K562 (cell line): ENCODE measurements around the gene CAPN10. TPM values are rescaled to one million over a fixed set of nuclear protein-coding genes. Genes with fewer than 3 reads are reported as not detected.

Source experiments
- ATAC-seq: fragments of 200-7000 bp; cut with Tn5 transposase; 3 replicates; pipeline ENCODE4 v1.9.1; 2020; ENCODE audit warnings: moderate library complexity
- BruUV-seq: library from RNA; stranded (reverse); fragments of 400-500 nt; replicated peaks from 2 replicates; lab custom pipeline; 2021; lab: Mats Ljungman, UMichigan
- CTCF ChIA-PET: fragments of 300-600 bp; formaldehyde crosslinking; extraction: SDS; loops from one replicate; lab custom pipeline; 2021; ENCODE audit warnings: low intra/inter-chr PET ratio; lab: Yijun Ruan, JAX
- POLR2A ChIA-PET: fragments of 300-600, 350-650 bp; sonication (Branson Sonifier 250); formaldehyde crosslinking; extraction: SDS; loops from one replicate; lab custom pipeline; 2021; ENCODE audit warnings: antibody characterized with exemption, inconsistent platforms; lab: Yijun Ruan, JAX
- DNase-seq, 4 experiments: peaks; one replicate each; pipeline versions ENCODE4 v3.0.0 to v3.0.0-alpha.2; 2011 to 2018; ENCODE audit warnings: low spot score in 3 of 4, mixed read lengths in 3 of 4; ENCODE audit errors: extremely low read depth in 1 of 4
- FAIRE-seq: peaks from 2 replicates; lab custom pipeline; 2011; peaks lifted over from hg19 to GRCh38; lab: Jason Lieb, UNC
- H2AFZ ChIP-seq: 2 replicates; pipeline ENCODE4 v1.6.0; 2011; ENCODE audit warnings: low read depth, low read length, control low read depth, inconsistent platforms
- H3K27ac ChIP-seq: fragments of 200-600 bp; 3 replicates; pipeline ENCODE4 v1.8.0; 2011; ENCODE audit warnings: low read depth, mild to moderate bottlenecking, control low read depth, inconsistent platforms, low read length, moderate library complexity, mixed read lengths; ENCODE audit errors: extremely low read depth
- H3K27me3 ChIP-seq, 2 experiments: fragments of 300-600 bp in 1 of 2; 2 replicates in 1 of 2; 3 replicates in 1 of 2; pipeline versions ENCODE4 v1.6.0 to v1.8.0; 2011; ENCODE audit warnings: inconsistent platforms in 2 of 2, low read length in 2 of 2, mild to moderate bottlenecking in 1 of 2, mixed read lengths in 1 of 2, moderate library complexity in 1 of 2; ENCODE audit not compliant: control insufficient read depth in 2 of 2, insufficient read depth in 2 of 2
- H3K36me3 ChIP-seq: fragments of 300-600 bp; 3 replicates; pipeline ENCODE4 v1.8.0; 2011; ENCODE audit warnings: mild to moderate bottlenecking, low read length, inconsistent platforms; ENCODE audit not compliant: control insufficient read depth, insufficient read depth
- H3K4me1 ChIP-seq, 2 experiments: fragments of 200-600 bp in 1 of 2; replicated peaks in 1 of 2; 2 replicates in 1 of 2; 3 replicates in 1 of 2; pipeline versions ENCODE4 v1.5.1 to v1.8.0; 2011; ENCODE audit warnings: inconsistent platforms in 2 of 2, low read length in 2 of 2, mild to moderate bottlenecking in 1 of 2, mixed read lengths in 1 of 2, moderate library complexity in 1 of 2; ENCODE audit not compliant: control insufficient read depth in 2 of 2, insufficient read depth in 2 of 2
- H3K4me2 ChIP-seq: 2 replicates; pipeline ENCODE4 v1.6.1; 2011; ENCODE audit warnings: low read length, control low read depth, inconsistent platforms, mixed read lengths; ENCODE audit not compliant: insufficient read depth
- H3K4me3 ChIP-seq: fragments of 200-600 bp; sonication (generic), shearing (Covaris generic); 2 replicates; pipeline ENCODE4 v1.5.1; 2016; ENCODE audit warnings: control low read depth, inconsistent platforms
- H3K79me2 ChIP-seq: fragments of 200-600 bp; 3 replicates; pipeline ENCODE4 v1.8.0; 2011; ENCODE audit warnings: low read length, inconsistent platforms; ENCODE audit not compliant: control insufficient read depth, insufficient read depth
- H3K9ac ChIP-seq, 2 experiments: 2 replicates each; pipeline versions ENCODE4 v1.6.0 to v1.6.1; 2011; ENCODE audit warnings: low read depth in 2 of 2, low read length in 2 of 2, control low read depth in 1 of 2, inconsistent platforms in 1 of 2, mild to moderate bottlenecking in 1 of 2, mixed read lengths in 1 of 2; ENCODE audit not compliant: insufficient read depth in 1 of 2
- H3K9me1 ChIP-seq: one replicate; pipeline ENCODE4 v1.6.0; 2011; ENCODE audit warnings: inconsistent platforms, mild to moderate bottlenecking, low read length, moderate library complexity; ENCODE audit not compliant: control insufficient read depth, insufficient read depth
- H3K9me3 ChIP-seq: replicated peaks from 2 replicates; pipeline ENCODE4 v1.5.1; 2011; ENCODE audit warnings: low read depth, low read length, inconsistent platforms; ENCODE audit not compliant: control insufficient read depth, insufficient read depth
- H4K20me1 ChIP-seq: replicated peaks from 2 replicates; pipeline ENCODE4 v1.6.1; 2011; ENCODE audit warnings: low read length, inconsistent platforms, mixed read lengths; ENCODE audit not compliant: control insufficient read depth, insufficient read depth
- BRF2 ChIP-seq: IDR thresholded peaks from 3 replicates; pipeline ENCODE4 v1.6.1; 2011; ENCODE audit warnings: borderline replicate concordance, mild to moderate bottlenecking; ENCODE audit not compliant: insufficient read length, insufficient read depth
- EZH2 ChIP-seq: IDR thresholded peaks from 2 replicates; pipeline ENCODE4 v1.6.1; 2012; ENCODE audit warnings: low read depth, mild to moderate bottlenecking, inconsistent platforms, low read length, borderline replicate concordance
- ZNF253 ChIP-seq: fragments of 250-450 bp; sonication (Bioruptor Pico); conservative IDR thresholded peaks from 2 replicates; pipeline ENCODE4 v1.6.1; 2021; ENCODE audit warnings: mild to moderate bottlenecking
- ZNF311 ChIP-seq: fragments of 250-450 bp; sonication (Bioruptor Pico); IDR thresholded peaks from 2 replicates; pipeline ENCODE4 v1.4.0; 2020; ENCODE audit warnings: mild to moderate bottlenecking, moderate library complexity
- ZNF79 ChIP-seq: fragments of 250-450 bp; sonication (Bioruptor Pico); IDR thresholded peaks from 2 replicates; pipeline ENCODE4 v1.4.0; 2020; ENCODE audit warnings: low read depth, mild to moderate bottlenecking, moderate library complexity
- WGBS: fragments of 100-300 bp; shearing (Covaris generic); methylation state at CpG from one replicate; pipeline ENCODE4 v1.1.6; 2016; ENCODE audit warnings: low coverage, mixed read lengths; ENCODE audit not compliant: insufficient coverage; ENCODE audit errors: missing lambda C conversion rate; 5-methylcytosine and 5-hydroxymethylcytosine counted together
- in situ Hi-C: fragments of 300-500 bp; cut with MboI; formaldehyde crosslinking; loops from 4 replicates; pipeline ENCODE4 v1.15.0; 2018; ENCODE audit warnings: inconsistent platforms, mixed read lengths
- intact Hi-C: fragments of 100-400 bp; cut with micrococcal nuclease; formaldehyde crosslinking; loops from 2 replicates; pipeline ENCODE4 v1.14.2; 2022
- polyA plus RNA-seq, 8 experiments: library from polyadenylated mRNA; depleted of rRNA in 4 of 8; stranded (reverse) in 5 of 8; unstranded in 3 of 8; fragments of >200 nt; fragmentation: Nextera tagmentation in 2 of 8; fragmentation: Illumina TruSeq in 1 of 8; extraction: Ambion mirVana in 2 of 8; extraction: Trizol in 1 of 8; gene quantifications; 2 replicates each; pipeline versions ENCODE4 v1.2.1 to v1.2.3, GENCODE V29; 2011 to 2014; ENCODE audit warnings: inconsistent platforms in 1 of 8, missing spikeins in 1 of 8
- total RNA-seq, 7 experiments: library from RNA; depleted of rRNA in 6 of 7; stranded (reverse); fragments of >200 nt in 6 of 7; fragmentation: Illumina TruSeq in 2 of 7; extraction: Trizol in 2 of 7; gene quantifications; 2 replicates each; pipeline versions ENCODE4 v1.2.1 to v1.2.3, GENCODE V29; 2011 to 2021; ENCODE audit warnings: low replicate concordance in 1 of 7
- TF ChIP-seq, protein P1 (sequence below): fragments of 450-650 bp; IDR thresholded peaks from 2 replicates; pipeline ENCODE4 v1.6.1; 2017; ENCODE audit warnings: antibody characterized with exemption, mild to moderate bottlenecking
- TF ChIP-seq, protein P2 (sequence below), 2 experiments: fragments of 450-650 bp in 1 of 2; sonication (generic) in 1 of 2; formaldehyde crosslinking; conservative IDR thresholded peaks; 2 replicates each; pipeline versions ENCODE4 v1.4.0 to v1.8.1; 2020 to 2022; ENCODE audit warnings: mild to moderate bottlenecking in 1 of 2, missing genetic modification reagents in 1 of 2

Gene CAPN10
- total and polyA plus RNA-seq, 9 of the 15 experiments (the other 6 are each of a cell fraction or from before 2014, with no cell fraction given): 0.08 to 26.1 (median 8.4) TPM

DNA sequence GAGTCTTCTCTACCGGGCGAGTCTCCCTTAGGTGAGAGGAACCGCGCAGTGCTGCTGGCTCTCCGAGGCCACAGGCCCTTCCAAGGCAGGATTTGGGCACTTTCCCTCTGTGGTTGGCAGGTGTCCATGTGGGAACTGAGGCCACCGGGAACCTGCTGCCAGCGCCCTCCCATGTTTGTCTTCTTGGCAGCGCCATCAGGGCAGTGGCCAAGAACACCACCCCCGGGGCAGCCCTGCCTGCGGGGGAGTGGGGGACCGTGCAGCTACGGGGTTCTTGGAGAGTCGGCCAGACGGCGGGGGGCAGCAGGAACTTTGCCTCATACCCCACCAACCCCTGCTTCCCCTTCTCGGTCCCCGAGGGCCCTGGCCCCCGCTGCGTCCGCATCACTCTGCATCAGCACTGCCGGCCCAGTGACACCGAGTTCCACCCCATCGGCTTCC, 10.0 kb downstream of the CAPN10 start:
- Histone ChIP-seq H3K4me2 (no peak overlapping the region), H3K4me3 (no peak overlapping the region)
- intact Hi-C loops: no loop called here

More for the DNA sequence above, 10.0 kb downstream of the CAPN10 start:
- peaks cover 13% of the 10 kb centered on the region; the same call in 1 of the 3 replicates for H3K36me3 ChIP-seq
- H3K9me3 ChIP-seq: no peaks in the 10 kb centered on the region
- no peak overlapping the region for H3K27ac ChIP-seq
- DNase-seq (no peak), ATAC-seq (no peak), FAIRE-seq (no peak)
- TF ChIP-seq, protein P1, sequence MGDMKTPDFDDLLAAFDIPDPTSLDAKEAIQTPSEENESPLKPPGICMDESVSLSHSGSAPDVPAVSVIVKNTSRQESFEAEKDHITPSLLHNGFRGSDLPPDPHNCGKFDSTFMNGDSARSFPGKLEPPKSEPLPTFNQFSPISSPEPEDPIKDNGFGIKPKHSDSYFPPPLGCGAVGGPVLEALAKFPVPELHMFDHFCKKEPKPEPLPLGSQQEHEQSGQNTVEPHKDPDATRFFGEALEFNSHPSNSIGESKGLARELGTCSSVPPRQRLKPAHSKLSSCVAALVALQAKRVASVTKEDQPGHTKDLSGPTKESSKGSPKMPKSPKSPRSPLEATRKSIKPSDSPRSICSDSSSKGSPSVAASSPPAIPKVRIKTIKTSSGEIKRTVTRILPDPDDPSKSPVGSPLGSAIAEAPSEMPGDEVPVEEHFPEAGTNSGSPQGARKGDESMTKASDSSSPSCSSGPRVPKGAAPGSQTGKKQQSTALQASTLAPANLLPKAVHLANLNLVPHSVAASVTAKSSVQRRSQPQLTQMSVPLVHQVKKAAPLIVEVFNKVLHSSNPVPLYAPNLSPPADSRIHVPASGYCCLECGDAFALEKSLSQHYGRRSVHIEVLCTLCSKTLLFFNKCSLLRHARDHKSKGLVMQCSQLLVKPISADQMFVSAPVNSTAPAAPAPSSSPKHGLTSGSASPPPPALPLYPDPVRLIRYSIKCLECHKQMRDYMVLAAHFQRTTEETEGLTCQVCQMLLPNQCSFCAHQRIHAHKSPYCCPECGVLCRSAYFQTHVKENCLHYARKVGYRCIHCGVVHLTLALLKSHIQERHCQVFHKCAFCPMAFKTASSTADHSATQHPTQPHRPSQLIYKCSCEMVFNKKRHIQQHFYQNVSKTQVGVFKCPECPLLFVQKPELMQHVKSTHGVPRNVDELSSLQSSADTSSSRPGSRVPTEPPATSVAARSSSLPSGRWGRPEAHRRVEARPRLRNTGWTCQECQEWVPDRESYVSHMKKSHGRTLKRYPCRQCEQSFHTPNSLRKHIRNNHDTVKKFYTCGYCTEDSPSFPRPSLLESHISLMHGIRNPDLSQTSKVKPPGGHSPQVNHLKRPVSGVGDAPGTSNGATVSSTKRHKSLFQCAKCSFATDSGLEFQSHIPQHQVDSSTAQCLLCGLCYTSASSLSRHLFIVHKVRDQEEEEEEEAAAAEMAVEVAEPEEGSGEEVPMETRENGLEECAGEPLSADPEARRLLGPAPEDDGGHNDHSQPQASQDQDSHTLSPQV: no peak
- TF ChIP-seq ZNF79 (CRISPR knock-in tag) (no peak), ZNF311 (CRISPR knock-in tag) (no peak), EZH2 (no peak), BRF2 (no peak), ZNF253 (CRISPR knock-in tag) (no peak)
- TF ChIP-seq, protein P2, sequence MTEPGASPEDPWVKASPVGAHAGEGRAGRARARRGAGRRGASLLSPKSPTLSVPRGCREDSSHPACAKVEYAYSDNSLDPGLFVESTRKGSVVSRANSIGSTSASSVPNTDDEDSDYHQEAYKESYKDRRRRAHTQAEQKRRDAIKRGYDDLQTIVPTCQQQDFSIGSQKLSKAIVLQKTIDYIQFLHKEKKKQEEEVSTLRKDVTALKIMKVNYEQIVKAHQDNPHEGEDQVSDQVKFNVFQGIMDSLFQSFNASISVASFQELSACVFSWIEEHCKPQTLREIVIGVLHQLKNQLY (CRISPR knock-in tag; conservative IDR thresholded peaks at IDR 0.05): no peak
- H3K27me3 ChIP-seq: no peaks in the 10 kb centered on the region
- BruUV-seq: no TSS peak
- ChIA-PET CTCF (no interaction called here), POLR2A (interaction anchor here (0.6 to 1.1 kb wide), 3 partner anchors 10 to 231 kb away, joined by 3 read pairs; partner anchors contain the start of gene CAPN10)
- H2AFZ ChIP-seq: no peak overlapping the region
- H4K20me1 ChIP-seq: no peaks in the 10 kb centered on the region
- 87% methylated on average over 6 of the region's 23 CpGs for WGBS
- peaks cover 0 to 27% of the 10 kb centered on the region in 2 experiments; a peak in 2 of 5 replicates for H3K4me1 ChIP-seq
- H3K79me2 ChIP-seq: no peaks in the 10 kb centered on the region
- no peak overlapping the region; a peak in 1 of 4 replicates for H3K9ac ChIP-seq
- no peaks in the 10 kb centered on the region for H3K9me1 ChIP-seq
- in situ Hi-C loops: no loop called here
